ENCODE data around the gene TNFRSF1A. TPM values are rescaled to one million over a fixed set of nuclear protein-coding genes. Genes with fewer than 3 reads are reported as not detected.
"Not testable (repeated sequence)": the region's sequence is repeated elsewhere in the genome, so short reads cannot be mapped to it uniquely, and the experiment has no call there.

The TNFRSF1A gene
- total RNA-seq, 1 donor from 2014 or later, result 79.1 TPM

DNA sequence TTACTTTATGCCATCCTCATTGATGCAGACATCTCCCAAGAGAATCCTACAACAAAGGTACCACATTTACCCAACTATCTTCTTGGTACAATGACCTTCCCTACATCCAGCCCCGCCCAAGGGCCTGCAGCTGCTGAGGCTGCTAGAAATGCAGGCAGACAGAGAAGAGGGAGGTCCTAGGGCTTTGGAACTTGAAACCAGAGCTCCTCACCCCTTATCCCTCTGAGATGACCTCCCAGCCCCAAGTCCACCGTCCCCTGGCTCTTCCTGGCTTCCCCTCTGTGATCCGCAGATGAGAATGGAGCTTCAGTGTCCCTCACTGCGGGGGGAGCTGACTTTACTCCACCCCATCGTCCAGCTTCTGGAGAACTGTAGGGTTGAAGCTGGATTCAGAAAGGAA is 1.6 kb upstream of the TNFRSF1A start:
- H3K4me1 Mint-ChIP-seq (ENCODE audit: unreplicated experiment), result peaks cover 21% of the 10 kb centered on the region
- H3K27me3 Mint-ChIP-seq, result no peaks in the 10 kb centered on the region
- H3K36me3 Mint-ChIP-seq, result peaks cover 3% of the 10 kb centered on the region
- TF ChIP-seq, protein P1, sequence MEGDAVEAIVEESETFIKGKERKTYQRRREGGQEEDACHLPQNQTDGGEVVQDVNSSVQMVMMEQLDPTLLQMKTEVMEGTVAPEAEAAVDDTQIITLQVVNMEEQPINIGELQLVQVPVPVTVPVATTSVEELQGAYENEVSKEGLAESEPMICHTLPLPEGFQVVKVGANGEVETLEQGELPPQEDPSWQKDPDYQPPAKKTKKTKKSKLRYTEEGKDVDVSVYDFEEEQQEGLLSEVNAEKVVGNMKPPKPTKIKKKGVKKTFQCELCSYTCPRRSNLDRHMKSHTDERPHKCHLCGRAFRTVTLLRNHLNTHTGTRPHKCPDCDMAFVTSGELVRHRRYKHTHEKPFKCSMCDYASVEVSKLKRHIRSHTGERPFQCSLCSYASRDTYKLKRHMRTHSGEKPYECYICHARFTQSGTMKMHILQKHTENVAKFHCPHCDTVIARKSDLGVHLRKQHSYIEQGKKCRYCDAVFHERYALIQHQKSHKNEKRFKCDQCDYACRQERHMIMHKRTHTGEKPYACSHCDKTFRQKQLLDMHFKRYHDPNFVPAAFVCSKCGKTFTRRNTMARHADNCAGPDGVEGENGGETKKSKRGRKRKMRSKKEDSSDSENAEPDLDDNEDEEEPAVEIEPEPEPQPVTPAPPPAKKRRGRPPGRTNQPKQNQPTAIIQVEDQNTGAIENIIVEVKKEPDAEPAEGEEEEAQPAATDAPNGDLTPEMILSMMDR (conservative IDR thresholded peaks at IDR 0.05), result no peak
- DNase-seq (ENCODE audit: extremely low spot score, unreplicated experiment), result no peak
- H3K27ac Mint-ChIP-seq, result peak overlapping the region; percentile 50
- no peak overlapping the region for H3K4me3 Mint-ChIP-seq
- no peaks in the 10 kb centered on the region for H3K9me3 Mint-ChIP-seq

- DNase-seq (ENCODE audit: extremely low spot score, unreplicated experiment), result no peak
- Mint-ChIP-seq H3K27ac (no peak overlapping the region), H3K4me1 (ENCODE audit: unreplicated experiment) (peaks cover 21% of the 10 kb centered on the region), H3K9me3 (no peaks in the 10 kb centered on the region), H3K27me3 (no peaks in the 10 kb centered on the region), H3K36me3 (peaks cover 3% of the 10 kb centered on the region), H3K4me3 (no peak overlapping the region)
- TF ChIP-seq, protein P1 (conservative IDR thresholded peaks at IDR 0.05), result no peak
These were observed 439 bp upstream of the TNFRSF1A start for GRCh38 chr12:6342140-6342889.

DNA sequence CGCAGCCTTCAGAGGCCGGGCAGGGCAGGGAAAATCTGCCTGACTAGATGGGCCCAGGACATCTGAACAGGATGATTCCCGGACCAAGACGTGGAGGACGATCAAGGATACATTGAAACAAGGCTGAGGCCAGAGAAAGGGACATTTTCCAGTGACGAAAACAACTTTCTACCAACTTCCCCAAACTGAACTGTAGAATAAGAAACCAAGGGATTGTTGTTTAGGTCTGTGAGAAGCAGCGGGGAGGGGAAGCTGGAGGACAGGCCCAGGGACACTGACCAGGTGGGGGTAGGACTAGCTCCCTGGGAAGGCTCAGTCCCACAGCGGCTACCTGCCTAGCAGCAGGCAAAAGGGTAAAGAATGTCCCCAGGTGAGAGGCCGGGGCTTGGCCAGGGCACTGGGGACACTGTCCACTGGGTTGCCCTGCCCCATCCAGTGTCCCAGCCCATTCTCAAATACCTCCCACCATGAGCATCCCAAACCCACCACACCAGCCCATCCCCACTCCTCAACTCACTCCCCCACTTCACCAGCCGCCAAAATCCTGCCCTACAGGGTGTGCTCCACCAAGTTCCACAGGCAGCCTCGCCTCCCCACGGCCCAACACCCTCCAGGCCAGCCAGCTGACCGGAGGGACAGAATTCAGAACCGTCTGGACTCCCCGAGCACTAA is 995 bp downstream of the TNFRSF1A start:
- TF ChIP-seq, protein P1 (conservative IDR thresholded peaks at IDR 0.05), result no peak
- H3K36me3 Mint-ChIP-seq, result no peaks in the 10 kb centered on the region
- no peak overlapping the region for H3K4me3 Mint-ChIP-seq
- no peaks in the 10 kb centered on the region for H3K9me3 Mint-ChIP-seq
- H3K27ac Mint-ChIP-seq, result no peak overlapping the region
- H3K27me3 Mint-ChIP-seq, result no peaks in the 10 kb centered on the region
- no peak for DNase-seq (ENCODE audit: extremely low spot score, unreplicated experiment)
- H3K4me1 Mint-ChIP-seq (ENCODE audit: unreplicated experiment), result peaks cover 22% of the 10 kb centered on the region

DNA sequence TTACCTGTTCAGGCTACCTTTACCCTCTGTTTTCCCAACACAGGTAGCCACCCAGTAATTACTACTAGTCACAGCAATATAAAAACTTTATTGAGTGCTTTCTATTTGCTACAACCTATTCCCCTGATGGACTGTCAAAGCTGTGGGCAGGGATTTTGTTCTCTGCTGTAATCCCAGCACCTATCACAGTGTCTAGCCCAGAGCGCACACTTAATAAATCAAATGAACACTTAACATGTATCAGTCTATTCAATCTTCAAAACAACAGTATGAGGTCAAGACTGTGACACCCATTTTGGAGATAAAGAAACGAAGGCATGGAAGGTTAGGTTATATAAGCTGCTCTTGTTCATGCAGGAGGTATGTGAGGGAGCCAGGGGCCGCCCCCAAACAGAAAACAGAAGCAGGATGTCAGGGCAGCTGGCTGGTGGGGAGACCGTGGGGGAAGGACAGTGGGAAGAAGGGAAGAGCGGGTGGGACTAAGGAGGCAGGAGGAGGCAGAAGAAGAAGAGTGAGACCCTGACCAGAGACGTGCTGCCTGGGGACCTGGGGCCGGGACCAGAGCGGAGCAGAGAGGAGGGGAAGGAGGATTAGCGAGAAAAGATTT is 1.7 kb downstream of the TNFRSF1A start:
- Mint-ChIP-seq H3K27ac (no peak overlapping the region), H3K36me3 (peaks cover 4% of the 10 kb centered on the region), H3K4me1 (ENCODE audit: unreplicated experiment) (peaks cover 29% of the 10 kb centered on the region), H3K9me3 (no peaks in the 10 kb centered on the region), H3K4me3 (no peak overlapping the region), H3K27me3 (no peaks in the 10 kb centered on the region)
- TF ChIP-seq, protein P1 (conservative IDR thresholded peaks at IDR 0.05), result no peak
- DNase-seq (ENCODE audit: extremely low spot score, unreplicated experiment), result no peak

- no peaks in the 10 kb centered on the region for H3K9me3 Mint-ChIP-seq
- no peaks in the 10 kb centered on the region for H3K27me3 Mint-ChIP-seq
- H3K4me1 Mint-ChIP-seq (ENCODE audit: unreplicated experiment), result peaks cover 36% of the 10 kb centered on the region
- H3K27ac Mint-ChIP-seq, result no peak overlapping the region
- no peak for DNase-seq (ENCODE audit: extremely low spot score, unreplicated experiment)
- no peak overlapping the region for H3K4me3 Mint-ChIP-seq
- peaks cover 12% of the 10 kb centered on the region for H3K36me3 Mint-ChIP-seq
- TF ChIP-seq, protein P1 (conservative IDR thresholded peaks at IDR 0.05), result no peak
These were observed 2.9 kb downstream of the TNFRSF1A start for GRCh38 chr12:6338955-6339354.

DNA sequence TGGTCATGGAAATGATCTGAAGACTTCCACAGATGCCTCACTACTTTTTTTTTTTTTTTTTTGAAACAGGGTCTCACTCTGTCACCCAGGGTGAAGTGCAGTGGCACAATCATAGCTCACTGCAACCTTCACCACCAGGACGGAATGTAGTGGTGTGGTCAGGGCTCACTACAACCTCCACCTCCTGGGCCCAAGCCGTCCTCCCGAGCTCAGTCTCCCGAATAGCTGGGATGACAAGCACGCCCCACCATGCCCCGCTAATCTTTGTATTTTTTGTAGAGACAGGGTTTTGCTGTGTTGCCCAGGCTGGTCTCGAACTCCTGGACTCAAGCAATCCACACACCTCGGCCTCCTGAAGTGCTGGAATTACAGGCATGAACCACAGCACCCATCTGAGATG is 3.3 kb downstream of the TNFRSF1A start:
- not testable (repeated sequence) for H3K27me3 Mint-ChIP-seq; DNase-seq (ENCODE audit: extremely low spot score, unreplicated experiment); H3K27ac Mint-ChIP-seq

More for the DNA sequence above, 3.3 kb downstream of the TNFRSF1A start:
- H3K9me3 Mint-ChIP-seq, H3K4me3 Mint-ChIP-seq: not testable (repeated sequence)
- peaks cover 33% of the 10 kb centered on the region for H3K4me1 Mint-ChIP-seq (ENCODE audit: unreplicated experiment)
- peaks cover 16% of the 10 kb centered on the region for H3K36me3 Mint-ChIP-seq
